Sigmoid colon (tissue), 7 donors: ENCODE data around the gene TMEM253. TPM values are rescaled to one million over a fixed set of nuclear protein-coding genes. Genes with fewer than 3 reads are reported as not detected.

Experiments used
- DNase-seq: peaks from one replicate; pipeline ENCODE4 v3.0.0-alpha.2; 2019
- H3K27ac ChIP-seq, 4 donors: fragments of 200-600 bp; sonication (generic); one replicate each; pipeline ENCODE4 v1.5.1; 2016 to 2019; ENCODE audit warnings: mild to moderate bottlenecking in 1 of 4
- H3K27me3 ChIP-seq, 3 donors: fragments of 200-600 bp; sonication (generic); one replicate each; pipeline ENCODE4 v1.5.1; 2019; ENCODE audit warnings: mild to moderate bottlenecking in 1 of 3
- H3K36me3 ChIP-seq, 4 donors: fragments of 200-600 bp; sonication (generic); one replicate each; pipeline ENCODE4 v1.5.1; 2016 to 2019
- H3K4me1 ChIP-seq, 4 donors: fragments of 200-600 bp; sonication (generic); one replicate each; pipeline ENCODE4 v1.5.1; 2017 to 2019
- H3K4me3 ChIP-seq, 4 donors: fragments of 200-600 bp; sonication (generic); one replicate each; pipeline ENCODE4 v1.5.1; 2017 to 2019; ENCODE audit warnings: mild to moderate bottlenecking in 2 of 4, moderate library complexity in 1 of 4
- H3K9me3 ChIP-seq, 4 donors: fragments of 200-600 bp in 3 of 4; sonication (generic) in 3 of 4; one replicate each; pipeline versions ENCODE4 v1.5.1 to v1.6.1; 2013 to 2019
- EP300 ChIP-seq, 4 donors: sonication (generic); formaldehyde crosslinking; IDR thresholded peaks; one replicate each; pipeline ENCODE4 v1.6.1; 2017; ENCODE audit warnings: antibody characterized with exemption in 4 of 4
- POLR2A ChIP-seq, 2 donors: fragments of 450-650 bp; IDR thresholded peaks; one replicate each; pipeline ENCODE4 v1.6.1; 2016; ENCODE audit warnings: antibody characterized with exemption in 2 of 2, mild to moderate bottlenecking in 2 of 2, moderate library complexity in 2 of 2
- POLR2AphosphoS5 ChIP-seq, 4 donors: sonication (generic); formaldehyde crosslinking; IDR thresholded peaks; one replicate each; pipeline ENCODE4 v1.6.1; 2017; ENCODE audit warnings: antibody characterized with exemption in 4 of 4
- WGBS, 2 donors: extraction: QIAGEN DNeasy Blood & Tissue Kit; methylation state at CpG; one replicate each; pipeline ENCODE4 v1.1.7; 2013; 5-methylcytosine and 5-hydroxymethylcytosine counted together
- intact Hi-C: fragments of 100-400 bp; cut with DNase I; formaldehyde crosslinking; loops from one replicate; pipeline ENCODE4 v1.15.1; 2023
- polyA plus RNA-seq, 3 donors: library from polyadenylated mRNA; stranded (reverse); fragments of 200-250 nt; gene quantifications; one replicate each; pipeline ENCODE4 v1.2.3, GENCODE V29; 2013
- total RNA-seq, 4 donors: library from RNA; depleted of rRNA; stranded (reverse); fragments of >200 nt; gene quantifications; one replicate each; pipeline ENCODE4 v1.1.0, GENCODE V29; 2016
- TF ChIP-seq, protein P1 (sequence below), 4 experiments: fragments of 450-650 bp in 3 of 4; fragments of 200-600 bp in 1 of 4; IDR thresholded peaks; one replicate each; pipeline ENCODE4 v1.5.1; 2016 to 2019; ENCODE audit warnings: antibody characterized with exemption in 4 of 4, mild to moderate bottlenecking in 3 of 4, moderate library complexity in 2 of 4
- donor health status: healthy with polysubstance abuse.
- donor health status: Bipolar disorder and iron deficiency.
- donor health status: healthy.

TMEM253 gene
- total and polyA plus RNA-seq, 7 donors: 1.1 to 28.4 (median 14.3) TPM; not detected in 3

DNA sequence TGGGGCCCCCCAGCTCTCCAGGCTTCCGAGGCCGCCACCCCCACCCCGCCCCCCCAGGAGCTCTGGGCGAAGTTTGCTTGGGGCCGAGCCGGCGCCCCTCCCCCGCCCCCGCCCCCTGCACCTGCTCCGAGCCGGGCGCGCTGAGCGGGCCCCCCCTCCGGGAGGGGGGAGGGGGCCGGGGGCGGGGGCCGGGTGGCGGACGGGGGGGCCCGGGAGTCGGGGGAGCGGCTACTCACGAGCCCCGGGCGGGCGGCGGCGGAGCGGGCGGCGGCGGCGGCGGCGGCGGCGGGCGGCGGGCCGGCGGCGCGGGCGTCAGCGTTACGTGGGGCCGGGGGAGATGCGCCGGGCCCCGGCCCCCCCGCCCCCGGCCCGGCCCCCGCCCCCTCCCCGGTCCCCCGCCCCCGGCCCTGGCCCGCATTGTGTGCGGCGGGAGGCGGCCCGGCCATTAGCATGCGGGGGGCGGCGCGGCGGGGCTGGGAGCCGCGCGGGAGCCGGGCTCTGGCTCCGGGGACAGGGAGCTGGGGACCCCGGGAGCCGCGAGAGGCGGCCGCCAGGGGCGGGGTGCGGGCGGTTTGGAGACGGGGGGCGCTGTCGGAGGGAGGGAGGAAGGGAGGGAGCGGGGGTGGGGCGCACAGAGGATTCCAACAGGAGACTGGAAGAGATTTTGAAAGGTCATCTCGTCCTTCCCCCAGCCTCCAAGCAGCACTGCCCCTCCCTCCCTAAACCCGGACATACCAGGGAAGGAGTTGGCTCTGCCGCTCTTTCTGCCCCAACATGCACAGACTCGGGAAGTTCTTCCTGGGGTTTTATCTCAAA, 2.6 kb upstream of the TMEM253 start, which contains the start of gene ZNF219:
TSS of gene ZNF219 (minus strand) at position 580 of the 816 bp plus-strand sequence. CDS start 5,064 bp downstream, outside the sequence.
- intact Hi-C loops: loop anchor here (5.0 to 10.0 kb wide), 3 partner anchors 416 to 763 kb away; partner anchors contain the start of genes CCNB1IP1 and RNASE4
- H3K36me3 ChIP-seq: peaks cover 0 to 1% (median 0%) of the 10 kb centered on the region in 4 donors
- H3K27me3 ChIP-seq: no peaks in the 10 kb centered on the region
- DNase-seq: peak; percentile 86
- H3K4me3 ChIP-seq: peak within 1 kb of the TSS; percentile 53 to 77 (median 72)
- H3K9me3 ChIP-seq: no peaks in the 10 kb centered on the region
- WGBS, 2 donors: 1% methylated on average over 82 to 84 of the region's 90 CpGs
- peak within 1 kb of the TSS; percentile 92 to 98 (median 97) for H3K27ac ChIP-seq
- TF ChIP-seq, protein P1, sequence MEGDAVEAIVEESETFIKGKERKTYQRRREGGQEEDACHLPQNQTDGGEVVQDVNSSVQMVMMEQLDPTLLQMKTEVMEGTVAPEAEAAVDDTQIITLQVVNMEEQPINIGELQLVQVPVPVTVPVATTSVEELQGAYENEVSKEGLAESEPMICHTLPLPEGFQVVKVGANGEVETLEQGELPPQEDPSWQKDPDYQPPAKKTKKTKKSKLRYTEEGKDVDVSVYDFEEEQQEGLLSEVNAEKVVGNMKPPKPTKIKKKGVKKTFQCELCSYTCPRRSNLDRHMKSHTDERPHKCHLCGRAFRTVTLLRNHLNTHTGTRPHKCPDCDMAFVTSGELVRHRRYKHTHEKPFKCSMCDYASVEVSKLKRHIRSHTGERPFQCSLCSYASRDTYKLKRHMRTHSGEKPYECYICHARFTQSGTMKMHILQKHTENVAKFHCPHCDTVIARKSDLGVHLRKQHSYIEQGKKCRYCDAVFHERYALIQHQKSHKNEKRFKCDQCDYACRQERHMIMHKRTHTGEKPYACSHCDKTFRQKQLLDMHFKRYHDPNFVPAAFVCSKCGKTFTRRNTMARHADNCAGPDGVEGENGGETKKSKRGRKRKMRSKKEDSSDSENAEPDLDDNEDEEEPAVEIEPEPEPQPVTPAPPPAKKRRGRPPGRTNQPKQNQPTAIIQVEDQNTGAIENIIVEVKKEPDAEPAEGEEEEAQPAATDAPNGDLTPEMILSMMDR (IDR thresholded peaks at IDR 0.05): no peak
- peak; percentile 47 to 64 (median 58) for TF ChIP-seq POLR2AphosphoS5 (IDR thresholded peaks at IDR 0.05)
- TF ChIP-seq POLR2A (IDR thresholded peaks at IDR 0.05): no peak
- TF ChIP-seq EP300 (IDR thresholded peaks at IDR 0.05): no peak
- peaks cover 0 to 66% (median 59%) of the 10 kb centered on the region in 4 donors for H3K4me1 ChIP-seq

DNA sequence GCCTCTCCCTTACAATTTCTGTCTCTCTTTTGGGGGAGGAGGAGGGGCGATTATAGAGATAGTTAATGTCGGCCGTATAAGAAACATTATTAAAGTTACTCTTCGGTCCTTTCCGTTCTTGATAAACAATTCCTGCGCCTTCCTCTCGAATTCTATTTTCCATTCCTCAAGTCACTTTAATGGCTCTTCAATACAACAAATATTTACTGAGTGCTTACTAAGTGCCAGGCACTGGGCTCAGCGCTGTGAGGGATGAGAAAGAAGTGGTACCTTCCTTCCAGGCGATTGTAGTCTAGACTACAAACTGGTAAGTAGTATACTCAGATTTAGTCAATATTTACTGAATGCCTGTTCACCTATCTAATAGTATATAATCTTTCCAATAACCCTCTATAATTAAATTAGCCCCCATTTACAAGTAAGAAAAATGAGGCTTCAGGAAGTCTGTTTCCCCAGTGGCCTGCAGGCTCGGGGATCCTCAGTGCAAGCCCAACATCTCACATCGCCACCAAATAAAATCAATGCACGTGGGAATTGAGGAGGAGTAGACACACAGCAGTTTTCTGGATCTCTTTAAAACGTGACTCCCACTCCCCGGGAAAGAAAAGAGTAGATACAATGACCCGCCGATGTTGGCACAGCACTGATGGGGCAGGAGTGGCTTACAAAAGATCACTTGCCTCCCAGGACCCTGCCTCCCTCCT, 1.8 kb upstream of the TMEM253 start:
- TF ChIP-seq POLR2A (IDR thresholded peaks at IDR 0.05) (no peak), EP300 (IDR thresholded peaks at IDR 0.05) (no peak), POLR2AphosphoS5 (IDR thresholded peaks at IDR 0.05) (no peak)
- TF ChIP-seq, protein P1 (IDR thresholded peaks at IDR 0.05): no peak
- Histone ChIP-seq H3K27ac (peak overlapping the region; percentile 92 to 98 (median 97)), H3K4me3 (peak overlapping the region; percentile 53 to 77 (median 72)), H3K36me3 (no peaks in the 10 kb centered on the region), H3K4me1 (peaks cover 0 to 60% (median 56%) of the 10 kb centered on the region in 4 donors), H3K27me3 (no peaks in the 10 kb centered on the region), H3K9me3 (no peaks in the 10 kb centered on the region)
- DNase-seq: no peak
- WGBS, 2 donors: 7 to 16% methylated on average over 16 of the region's 16 CpGs
- intact Hi-C loops: loop anchor here (5.0 to 10.0 kb wide), 3 partner anchors 417 to 764 kb away; partner anchors contain the start of genes CCNB1IP1 and RNASE4

DNA sequence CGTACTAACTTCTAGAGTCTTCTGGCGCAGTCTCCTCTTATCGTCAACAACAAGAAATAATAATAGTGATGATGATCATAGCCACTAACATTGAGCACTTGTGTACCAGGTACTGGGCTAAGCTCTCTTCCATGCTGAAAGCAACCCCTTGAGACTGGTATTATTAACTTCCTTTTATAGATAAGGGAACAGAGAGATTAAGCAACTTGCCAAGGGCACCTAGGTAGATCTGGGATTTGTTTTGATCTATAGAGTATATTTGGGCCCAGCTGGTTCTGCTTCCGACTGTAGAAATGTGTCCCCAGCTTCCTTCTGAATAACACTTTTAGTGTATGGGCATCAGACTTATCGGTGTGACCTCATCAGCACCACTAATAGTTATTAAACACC, 1.3 kb upstream of the TMEM253 start:
- H3K36me3 ChIP-seq: no peaks in the 10 kb centered on the region
- H3K27me3 ChIP-seq: no peaks in the 10 kb centered on the region
- peak overlapping the region; percentile 92 to 98 (median 97) for H3K27ac ChIP-seq
- 56 to 78% methylated on average over 5 of the region's 5 CpGs for WGBS, 2 donors
- H3K4me3 ChIP-seq: peak overlapping the region in 2 of 4 donors; percentile 70 to 77
- DNase-seq: no peak
- TF ChIP-seq EP300 (IDR thresholded peaks at IDR 0.05) (no peak), POLR2AphosphoS5 (IDR thresholded peaks at IDR 0.05) (no peak), POLR2A (IDR thresholded peaks at IDR 0.05) (no peak)
- TF ChIP-seq, protein P1 (IDR thresholded peaks at IDR 0.05): no peak
- no peaks in the 10 kb centered on the region for H3K9me3 ChIP-seq
- intact Hi-C loops: loop anchor here (5.0 to 10.0 kb wide), 3 partner anchors 417 to 765 kb away; partner anchors contain the start of genes CCNB1IP1 and RNASE4
- peaks cover 0 to 60% (median 55%) of the 10 kb centered on the region in 4 donors for H3K4me1 ChIP-seq

DNA sequence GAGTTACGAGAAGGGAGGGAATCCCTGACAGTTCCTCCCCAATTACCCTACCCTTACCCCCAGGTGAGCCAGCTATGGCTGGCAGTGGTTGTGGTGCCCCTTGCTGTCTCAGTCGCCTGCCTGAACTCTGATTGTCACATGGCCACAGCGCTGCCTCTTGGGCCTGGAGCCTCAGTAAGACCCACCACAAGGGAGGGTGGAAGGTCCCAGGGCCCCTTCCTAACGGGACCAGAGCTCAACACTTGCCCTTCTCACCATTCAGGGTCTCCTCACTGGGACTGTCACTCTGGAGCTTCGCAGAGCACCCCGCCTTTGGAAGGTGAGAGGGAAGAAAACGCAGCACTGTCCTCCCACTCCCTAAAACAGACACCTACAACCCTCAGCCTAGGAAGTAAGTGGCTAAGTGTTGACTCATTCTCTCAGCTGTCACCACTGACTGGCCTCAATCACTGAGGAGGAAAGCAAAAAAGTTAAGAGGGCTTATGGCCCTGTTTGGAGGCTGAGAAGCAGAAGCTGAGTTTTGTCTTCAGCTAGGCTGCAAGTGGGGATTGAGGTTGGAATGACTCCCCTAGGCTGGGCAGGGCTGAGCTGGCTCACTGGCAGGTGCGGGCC, 1.0 kb downstream of the TMEM253 start:
- no peak for TF ChIP-seq EP300 (IDR thresholded peaks at IDR 0.05)
- TF ChIP-seq, protein P1 (IDR thresholded peaks at IDR 0.05): no peak
- no peak for TF ChIP-seq POLR2AphosphoS5 (IDR thresholded peaks at IDR 0.05)
- TF ChIP-seq POLR2A (IDR thresholded peaks at IDR 0.05): no peak
- WGBS, 2 donors: 70 to 87% methylated on average over 8 of the region's 8 CpGs

More for the DNA sequence above, 1.0 kb downstream of the TMEM253 start:
- Histone ChIP-seq H3K9me3 (no peaks in the 10 kb centered on the region), H3K27ac (peak overlapping the region in 1 of 4 donors; percentile 11), H3K27me3 (no peaks in the 10 kb centered on the region), H3K36me3 (no peaks in the 10 kb centered on the region), H3K4me3 (no peak overlapping the region), H3K4me1 (peaks cover 0 to 63% (median 56%) of the 10 kb centered on the region in 4 donors)
- intact Hi-C loops: loop anchor here (10.0 kb wide), 1 partner anchor 247 kb away; no protein-coding TSS in a partner anchor
- DNase-seq: no peak
